Aorta (tissue), 5 donors: ENCODE data around the gene XIAP. TPM values are rescaled to one million over a fixed set of nuclear protein-coding genes. Genes with fewer than 3 reads are reported as not detected.
"Not testable (repeated sequence)": the region's sequence is repeated elsewhere in the genome, so short reads cannot be mapped to it uniquely, and the experiment has no call there.

Source experiments
- ATAC-seq: fragments of 200-7000 bp; cut with Tn5 transposase; one replicate; pipeline ENCODE4 v1.9.1; 2022; ENCODE audit warnings: moderate library complexity; ENCODE audit not compliant: low FRiP score
- DNase-seq, 2 donors: peaks; one replicate each; pipeline ENCODE4 v3.0.0-alpha.2; 2020
- H3K27ac ChIP-seq, 2 donors: one replicate each; pipeline ENCODE4 v1.5.1; 2013; ENCODE audit warnings: low read length in 2 of 2, mild to moderate bottlenecking in 2 of 2, moderate library complexity in 2 of 2, control low read depth in 1 of 2, inconsistent platforms in 1 of 2, low read depth in 1 of 2
- H3K27me3 ChIP-seq, 2 donors: one replicate each; pipeline ENCODE4 v1.6.1; 2013; ENCODE audit warnings: control low read depth in 1 of 2, low read length in 1 of 2, mild to moderate bottlenecking in 1 of 2, moderate library complexity in 1 of 2; ENCODE audit not compliant: insufficient read depth in 2 of 2, control insufficient read depth in 1 of 2
- H3K36me3 ChIP-seq, 2 donors: one replicate each; pipeline ENCODE4 v1.6.1; 2013; ENCODE audit warnings: control low read depth in 1 of 2, low read length in 1 of 2, mild to moderate bottlenecking in 1 of 2; ENCODE audit not compliant: insufficient read depth in 2 of 2, control insufficient read depth in 1 of 2
- H3K4me1 ChIP-seq, 2 donors: one replicate each; pipeline ENCODE4 v1.6.1; 2013; ENCODE audit warnings: low read length in 2 of 2, control low read depth in 1 of 2, mild to moderate bottlenecking in 1 of 2, moderate library complexity in 1 of 2; ENCODE audit not compliant: insufficient read depth in 2 of 2, control insufficient read depth in 1 of 2
- H3K4me3 ChIP-seq, 2 donors: one replicate each; pipeline ENCODE4 v1.5.1; 2013; ENCODE audit warnings: low read length in 2 of 2, control low read depth in 1 of 2, mild to moderate bottlenecking in 1 of 2
- H3K9me3 ChIP-seq: one replicate; pipeline ENCODE4 v1.6.1; 2013; ENCODE audit warnings: mild to moderate bottlenecking, low read length; ENCODE audit not compliant: control insufficient read depth
- WGBS, 2 donors: extraction: QIAGEN DNeasy Blood & Tissue Kit; methylation state at CpG; one replicate each; pipeline ENCODE4 v1.1.7; 2013; 5-methylcytosine and 5-hydroxymethylcytosine counted together
- intact Hi-C, 2 donors: fragments of 100-400 bp; cut with DNase I; formaldehyde crosslinking; loops; one replicate each; pipeline versions ENCODE4 v1.14.2 to v1.15.0; 2022
- polyA plus RNA-seq, 2 donors: library from polyadenylated mRNA; stranded (reverse); fragments of 200-250 nt; gene quantifications; one replicate each; pipeline ENCODE4 v1.2.3, GENCODE V29; 2013
- total RNA-seq, 2 donors: library from RNA; stranded (reverse); fragmentation: NEBNext Ultra II Directional; extraction: Animal tissue kit (Norgen Biotek cat#: 25700); gene quantifications; one replicate each; pipeline ENCODE4 v1.2.1, GENCODE V29; 2021
- donor health status: healthy with polysubstance abuse.
- donor health status: Bipolar disorder and iron deficiency.
- donor health status: DM: no; HTN: no; CAD: no.
- donor health status: DM: no; HTN: no; CAD: no.
- donor health status: DM: yes; HTN: yes; CAD: no.

The XIAP gene
- total and polyA plus RNA-seq, 4 donors = 4.9 to 50.7 (median 29.0) TPM

DNA sequence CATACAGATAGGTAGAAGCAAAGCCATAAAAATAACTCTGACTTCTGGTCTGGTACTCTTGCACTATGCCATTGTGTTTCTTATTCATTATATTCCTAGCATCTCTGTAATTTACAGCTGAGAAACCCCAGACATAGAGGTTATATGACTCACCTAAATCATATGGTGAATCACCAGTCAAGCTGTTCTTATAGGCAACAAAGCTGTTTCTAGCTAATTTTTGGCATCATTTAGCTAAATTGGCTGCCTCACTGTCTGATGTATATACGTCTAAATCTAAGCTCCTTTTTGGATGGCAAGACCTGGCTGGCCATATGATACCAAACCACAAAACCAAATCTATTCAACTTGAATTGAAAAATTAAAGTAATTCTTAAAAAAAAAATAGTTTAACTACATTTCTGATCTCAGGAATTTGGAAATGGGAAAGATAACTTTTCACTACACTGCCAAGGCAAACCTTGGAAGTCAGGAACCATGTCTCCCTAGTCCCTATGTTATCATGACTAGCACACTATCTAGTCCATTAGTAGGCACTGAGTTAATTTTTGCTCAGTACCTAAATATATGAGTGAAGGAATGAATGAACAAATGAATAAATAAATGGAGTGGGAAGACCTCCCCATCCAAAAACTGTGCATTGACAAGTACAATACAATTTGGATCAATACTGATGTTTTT lies 60.4 kb downstream of the XIAP start:
- H3K4me1 ChIP-seq = no peaks in the 10 kb centered on the region
- H3K4me3 ChIP-seq = no peak overlapping the region
- no peaks in the 10 kb centered on the region for H3K9me3 ChIP-seq
- no peak overlapping the region for H3K27ac ChIP-seq
- 0 to 85% methylated on average over 1 of the region's 1 CpG for WGBS, 2 donors
- intact Hi-C loops = no loop called here
- ATAC-seq = no peak
- no peaks in the 10 kb centered on the region for H3K27me3 ChIP-seq
- no peaks in the 10 kb centered on the region for H3K36me3 ChIP-seq
- DNase-seq = no peak

DNA sequence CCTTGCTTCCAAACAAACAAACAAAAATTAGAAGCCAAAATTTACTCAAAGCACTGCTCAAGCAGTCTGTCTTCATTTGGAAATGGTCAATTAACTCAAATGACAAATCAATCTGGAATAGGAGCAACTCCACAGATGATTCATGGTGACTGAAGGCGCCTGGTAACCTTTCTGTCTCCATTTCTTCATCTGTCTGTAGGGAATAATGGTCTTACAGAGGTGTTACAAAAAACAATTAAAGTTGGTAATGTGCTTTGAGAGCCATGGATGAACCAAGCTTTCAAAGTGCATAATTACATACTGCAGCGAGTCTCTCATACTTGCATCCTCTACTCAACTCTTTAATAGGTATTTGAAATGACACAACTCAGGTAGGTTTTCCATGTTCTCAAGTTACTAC lies 63.4 kb downstream of the XIAP start:
- Histone ChIP-seq H3K4me3 (no peak overlapping the region), H3K4me1 (no peaks in the 10 kb centered on the region), H3K36me3 (no peaks in the 10 kb centered on the region), H3K27ac (no peak overlapping the region), H3K9me3 (no peaks in the 10 kb centered on the region), H3K27me3 (no peaks in the 10 kb centered on the region)
- DNase-seq (no peak), ATAC-seq (no peak)
- 82 to 98% methylated on average over 2 of the region's 2 CpGs for WGBS, 2 donors
- intact Hi-C loops = no loop called here

DNA sequence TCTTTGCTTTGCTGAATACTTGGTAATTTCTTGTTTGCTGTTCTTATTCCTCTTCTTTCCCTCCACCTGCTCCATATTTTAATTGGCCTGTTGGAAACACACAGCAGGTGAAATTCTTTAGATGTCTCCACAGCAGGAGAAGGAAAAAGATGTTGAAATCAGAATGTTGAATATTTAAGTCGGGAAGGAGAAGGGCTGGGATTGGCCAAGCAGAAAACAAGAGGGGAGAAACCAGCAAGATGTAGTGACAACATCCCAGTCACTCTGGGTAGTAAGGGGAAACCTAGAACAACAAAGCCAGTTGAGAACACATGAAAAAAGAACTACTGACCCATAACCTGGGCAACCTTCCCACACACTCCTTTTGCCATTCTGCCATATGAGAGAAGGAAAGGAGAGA lies 64.3 kb downstream of the XIAP start:
- no peak overlapping the region for H3K27ac ChIP-seq
- WGBS, 2 donors = 50 to 55% methylated on average over 1 of the region's 1 CpG
- no peak for DNase-seq
- H3K27me3 ChIP-seq = no peaks in the 10 kb centered on the region
- H3K36me3 ChIP-seq = no peaks in the 10 kb centered on the region
- H3K4me1 ChIP-seq = no peaks in the 10 kb centered on the region
- no peaks in the 10 kb centered on the region for H3K9me3 ChIP-seq
- intact Hi-C loops = no loop called here
- ATAC-seq = no peak
- H3K4me3 ChIP-seq = no peak overlapping the region

DNA sequence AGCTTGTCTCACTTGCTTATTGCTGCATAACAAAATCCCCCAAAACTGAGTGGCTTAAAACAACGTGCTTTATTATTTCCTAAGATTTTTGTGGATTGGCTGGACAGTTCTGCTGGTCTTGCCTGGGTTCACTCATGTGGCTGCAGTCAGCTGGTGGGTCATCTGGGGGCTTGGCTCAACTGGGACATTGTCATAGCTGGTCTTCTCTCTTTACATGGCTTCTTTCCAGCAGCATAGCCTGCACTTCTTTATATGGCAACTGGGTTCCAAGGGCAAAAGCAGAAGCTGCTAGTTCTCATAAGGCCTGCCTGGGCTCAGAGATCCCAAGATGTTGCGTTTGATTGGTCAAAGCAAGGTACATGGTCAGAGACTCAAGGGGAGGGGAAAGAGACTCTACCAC lies 68.0 kb downstream of the XIAP start:
- no peaks in the 10 kb centered on the region for H3K36me3 ChIP-seq
- DNase-seq (no peak), ATAC-seq (no peak)
- H3K9me3 ChIP-seq = no peaks in the 10 kb centered on the region
- H3K27ac ChIP-seq = no peak overlapping the region
- H3K27me3 ChIP-seq = no peaks in the 10 kb centered on the region
- no peaks in the 10 kb centered on the region for H3K4me1 ChIP-seq
- H3K4me3 ChIP-seq = no peak overlapping the region
- intact Hi-C loops = no loop called here
- 62 to 75% methylated on average over 2 of the region's 2 CpGs for WGBS, 2 donors

DNA sequence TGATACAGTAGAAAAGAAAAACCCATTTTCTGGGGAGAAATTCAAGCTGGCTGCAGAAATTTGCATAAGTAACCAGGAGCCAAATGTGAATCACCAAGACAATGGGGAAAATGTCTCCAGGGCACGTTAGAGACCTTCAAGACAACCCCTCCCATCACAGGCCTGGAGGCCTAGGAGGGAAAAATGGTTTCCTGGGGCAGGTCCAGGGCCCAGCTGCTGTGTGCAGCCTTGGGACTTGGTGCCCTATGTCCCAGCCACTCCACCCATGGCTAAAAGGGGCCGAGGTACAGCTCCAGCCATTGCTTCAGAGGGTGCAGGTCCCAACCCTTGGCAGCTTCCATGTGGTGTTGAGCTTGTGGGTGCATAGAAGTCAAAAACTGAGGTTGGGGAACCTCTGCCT lies 72.2 kb downstream of the XIAP start:
- 46 to 80% methylated on average over 2 of the region's 2 CpGs for WGBS, 2 donors
- intact Hi-C loops, H3K27ac ChIP-seq, ATAC-seq, H3K4me3 ChIP-seq, DNase-seq, H3K9me3 ChIP-seq, H3K4me1 ChIP-seq, H3K27me3 ChIP-seq, H3K36me3 ChIP-seq: not testable (repeated sequence)

DNA sequence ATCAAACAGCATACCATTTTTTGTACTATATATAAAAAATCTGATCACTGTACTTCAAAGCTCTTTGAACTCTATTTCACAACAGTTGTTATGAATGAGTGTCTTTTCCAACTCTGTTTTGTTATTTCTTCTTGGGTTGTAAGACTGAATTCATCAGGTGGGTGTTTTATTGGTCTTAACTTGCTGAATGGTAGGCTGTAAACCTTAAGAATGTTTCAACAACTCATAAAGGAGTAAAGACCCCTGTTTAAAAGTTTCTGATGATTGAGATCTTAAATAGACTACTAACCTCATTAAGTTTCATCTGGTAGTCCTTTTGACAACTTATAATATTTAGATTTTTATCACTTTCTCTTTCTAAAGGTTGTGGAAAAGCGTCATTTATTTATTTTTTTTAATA lies 83.2 kb downstream of the XIAP start:
- no peak overlapping the region for H3K27ac ChIP-seq
- DNase-seq = no peak
- no peak for ATAC-seq
- no peaks in the 10 kb centered on the region for H3K36me3 ChIP-seq
- WGBS, 2 donors = 61 to 86% methylated on average over 1 of the region's 1 CpG
- no peak overlapping the region for H3K4me3 ChIP-seq
- H3K27me3 ChIP-seq = no peaks in the 10 kb centered on the region
- H3K4me1 ChIP-seq = no peaks in the 10 kb centered on the region
- intact Hi-C loops = no loop called here
- H3K9me3 ChIP-seq = no peaks in the 10 kb centered on the region

DNA sequence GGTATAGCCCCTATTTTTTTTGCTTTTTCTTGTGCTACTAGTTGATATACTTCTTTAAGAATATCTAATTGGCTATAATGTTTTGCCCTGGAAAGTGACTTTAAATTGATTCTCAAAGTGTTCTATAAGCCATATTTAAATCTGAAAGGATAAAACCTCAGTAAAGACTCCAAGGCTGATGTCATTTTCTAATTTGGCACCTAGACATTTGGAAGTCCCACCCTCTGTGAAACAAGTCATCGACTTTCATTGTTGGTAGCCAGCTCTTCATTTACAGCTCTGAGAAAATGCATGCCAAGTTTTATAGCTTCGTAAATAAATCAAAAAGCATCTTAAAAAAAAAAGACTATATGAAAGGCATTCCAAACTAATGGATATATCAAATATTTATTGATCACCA lies 83.6 kb downstream of the XIAP start:
- H3K4me1 ChIP-seq = no peaks in the 10 kb centered on the region
- H3K9me3 ChIP-seq = no peaks in the 10 kb centered on the region
- no peaks in the 10 kb centered on the region for H3K27me3 ChIP-seq
- ATAC-seq (no peak), DNase-seq (no peak)
- H3K36me3 ChIP-seq = no peaks in the 10 kb centered on the region
- H3K27ac ChIP-seq = no peak overlapping the region
- 33 to 60% methylated on average over 2 of the region's 2 CpGs for WGBS, 2 donors
- intact Hi-C loops = no loop called here
- H3K4me3 ChIP-seq = no peak overlapping the region

DNA sequence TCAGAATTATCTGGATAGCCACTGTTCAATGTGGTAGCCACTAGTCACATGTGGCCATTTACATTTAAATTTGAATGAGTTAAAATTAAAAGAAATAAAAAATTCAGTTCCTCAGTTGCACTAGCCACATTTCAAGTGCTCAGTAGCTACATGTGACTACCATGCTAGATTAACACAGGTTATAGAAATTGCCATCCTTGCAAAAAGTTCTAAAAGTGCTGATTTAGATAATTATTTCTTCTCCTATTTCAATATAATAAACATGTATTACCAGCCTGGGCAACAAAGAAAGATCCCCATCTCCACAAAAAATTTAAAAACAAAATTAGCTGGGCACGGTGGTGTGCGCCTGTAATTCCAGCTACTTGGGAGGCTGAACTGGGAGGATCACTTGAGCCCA lies 90.0 kb downstream of the XIAP start:
- intact Hi-C loops = loop anchor here in 1 of 2 donors (10.0 kb wide), 1 partner anchor 115 kb away; no protein-coding TSS in a partner anchor
- ATAC-seq (no peak), DNase-seq (no peak)

DNA sequence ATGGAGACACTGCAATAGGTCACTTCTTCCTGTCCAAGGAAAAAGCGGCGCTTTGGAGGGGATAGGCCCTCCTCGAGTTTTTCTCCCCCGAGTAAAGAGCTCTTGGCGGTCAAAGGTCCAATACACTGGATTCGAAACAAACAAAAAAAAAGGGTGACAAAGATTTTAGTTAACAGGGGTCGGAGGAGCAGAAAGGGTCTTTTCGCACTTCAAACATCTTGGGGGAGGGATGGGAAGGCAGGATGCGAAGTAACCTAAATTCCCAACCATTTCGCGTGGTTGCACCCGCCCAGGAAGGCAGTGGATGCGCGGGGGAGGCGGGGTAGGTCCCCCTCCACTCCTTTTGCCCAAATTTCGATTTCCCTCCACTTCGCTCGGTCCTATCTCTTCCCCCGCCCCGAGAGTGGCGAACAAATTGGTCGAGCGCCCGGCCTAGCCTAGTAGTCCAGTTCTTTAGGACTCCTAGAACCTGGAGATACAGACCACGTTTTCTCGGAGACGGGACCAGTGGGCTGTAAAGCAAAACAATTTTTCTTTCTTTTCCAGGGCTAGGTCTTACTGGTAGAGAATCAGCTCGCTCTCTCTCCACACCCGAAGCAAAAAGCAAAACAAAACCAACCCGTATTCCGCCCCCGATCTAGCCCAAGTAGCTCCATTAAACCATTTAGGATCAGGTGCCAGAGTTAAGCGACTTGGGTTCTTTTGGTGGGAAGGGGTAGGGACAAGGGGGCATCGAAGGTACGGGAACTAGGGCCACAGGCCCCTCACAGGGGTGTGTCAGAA lies 99.6 kb downstream of the XIAP start:
- WGBS, 2 donors = 6 to 29% methylated on average over 35 of the region's 35 CpGs
- intact Hi-C loops = loop anchor here in 1 of 2 donors (10.0 kb wide), 1 partner anchor 125 kb away; no protein-coding TSS in a partner anchor
- DNase-seq (peak; percentile 63 to 86), ATAC-seq (peak; percentile 31)
- Histone ChIP-seq H3K27ac (peak overlapping the region in 1 of 2 donors; percentile 61), H3K9me3 (no peaks in the 10 kb centered on the region), H3K4me3 (peak overlapping the region; percentile 48 to 96), H3K4me1 (no peaks in the 10 kb centered on the region), H3K36me3 (no peaks in the 10 kb centered on the region), H3K27me3 (no peaks in the 10 kb centered on the region)

More for the DNA sequence above, 90.0 kb downstream of the XIAP start:
- no peaks in the 10 kb centered on the region for H3K27me3 ChIP-seq
- no peak overlapping the region for H3K27ac ChIP-seq
- 95 to 98% methylated on average over 2 of the region's 2 CpGs for WGBS, 2 donors
- no peaks in the 10 kb centered on the region for H3K36me3 ChIP-seq
- no peak overlapping the region for H3K4me3 ChIP-seq
- no peaks in the 10 kb centered on the region for H3K9me3 ChIP-seq
- H3K4me1 ChIP-seq = no peaks in the 10 kb centered on the region
